NCI-H1417 treated with DMSO at 0.1 percent for 48 hours (cell line): ENCODE data around the gene RTBDN.

Source experiments
- DNase-seq: peaks from one replicate; lab custom pipeline; 2025; lab: John Stamatoyannopoulos, UW

RTBDN gene

DNA sequence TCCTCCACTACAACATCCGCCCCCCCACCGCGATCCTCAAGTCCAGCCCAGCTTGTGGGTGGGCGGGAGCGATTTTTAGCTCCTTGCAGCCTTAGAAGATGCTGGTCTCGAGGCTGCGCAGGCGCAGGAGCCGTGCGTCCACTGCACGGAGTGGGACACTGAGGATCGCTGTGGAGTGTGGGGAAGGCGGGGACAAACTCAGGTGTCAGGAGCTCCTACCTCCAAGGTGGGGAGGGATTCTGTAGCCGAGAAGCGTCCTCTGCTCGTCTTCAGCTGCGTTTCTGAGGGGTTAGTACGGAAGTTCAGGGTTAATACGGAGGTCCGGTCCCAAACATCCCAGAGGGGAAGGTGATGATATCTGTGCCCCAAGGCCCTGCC is at the start of gene RTBDN:
TSS of gene RTBDN (minus strand) at position 14 of the 378 bp plus-strand sequence. CDS start 4,600 bp downstream, outside the sequence.
- DNase-seq, result no peak

DNA sequence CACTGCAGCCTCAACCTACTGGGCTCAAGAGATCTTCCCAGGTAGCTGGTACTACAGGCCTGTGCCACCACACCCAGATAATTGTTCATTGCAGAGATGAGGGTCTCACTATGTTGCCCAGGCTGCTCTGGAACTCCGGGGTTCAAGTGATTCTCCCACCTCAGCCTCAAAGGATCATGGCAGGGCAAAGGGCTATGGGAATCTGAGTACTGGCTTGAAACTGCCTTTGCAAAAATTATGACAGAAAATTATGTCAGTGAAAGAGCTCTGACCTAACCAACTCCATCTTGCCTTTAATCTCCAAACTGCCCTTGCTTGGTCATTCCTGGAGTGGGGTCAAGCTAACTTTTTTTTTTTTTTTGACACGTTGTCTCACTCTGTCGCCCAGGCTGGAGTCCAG is 48.2 kb upstream of the RTBDN start:
- DNase-seq, result no peak

DNA sequence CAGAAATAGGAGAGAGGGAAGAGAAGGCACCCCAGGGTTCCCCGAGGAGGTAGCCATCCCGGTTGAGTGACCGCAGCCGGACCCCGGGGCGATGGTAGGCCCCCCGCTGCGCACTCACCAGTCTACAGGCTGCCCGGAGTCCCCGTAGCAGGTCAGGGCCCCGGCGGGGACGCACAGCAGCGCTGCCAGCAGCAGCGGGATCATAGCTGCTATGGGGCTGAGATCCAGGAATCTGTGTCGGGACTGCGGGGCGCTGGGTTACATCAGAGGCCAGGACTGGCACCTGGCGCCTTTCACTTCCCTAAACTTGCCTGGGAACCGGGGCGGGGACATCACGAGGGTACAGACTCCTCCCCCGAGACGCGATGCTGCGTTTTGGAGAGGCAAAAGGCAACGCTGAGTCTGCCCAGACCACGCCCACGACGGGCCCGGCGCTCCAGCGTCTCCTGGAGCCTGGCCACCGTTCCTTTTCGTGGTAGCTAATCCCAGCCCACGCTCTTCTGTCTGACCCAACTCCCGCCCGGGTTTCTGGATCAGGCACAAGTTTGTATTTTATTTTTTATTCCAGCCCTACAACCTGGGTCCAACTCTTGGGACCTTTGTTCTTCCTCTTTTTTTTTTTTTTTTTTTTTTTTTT is 46.9 kb upstream of the RTBDN start, which contains the start of gene DNASE2:
TSS of gene DNASE2 (minus strand) at position 278 of the 637 bp plus-strand sequence. CDS start at position 204, 74 bp downstream.
- DNase-seq, result peak; percentile 83

DNA sequence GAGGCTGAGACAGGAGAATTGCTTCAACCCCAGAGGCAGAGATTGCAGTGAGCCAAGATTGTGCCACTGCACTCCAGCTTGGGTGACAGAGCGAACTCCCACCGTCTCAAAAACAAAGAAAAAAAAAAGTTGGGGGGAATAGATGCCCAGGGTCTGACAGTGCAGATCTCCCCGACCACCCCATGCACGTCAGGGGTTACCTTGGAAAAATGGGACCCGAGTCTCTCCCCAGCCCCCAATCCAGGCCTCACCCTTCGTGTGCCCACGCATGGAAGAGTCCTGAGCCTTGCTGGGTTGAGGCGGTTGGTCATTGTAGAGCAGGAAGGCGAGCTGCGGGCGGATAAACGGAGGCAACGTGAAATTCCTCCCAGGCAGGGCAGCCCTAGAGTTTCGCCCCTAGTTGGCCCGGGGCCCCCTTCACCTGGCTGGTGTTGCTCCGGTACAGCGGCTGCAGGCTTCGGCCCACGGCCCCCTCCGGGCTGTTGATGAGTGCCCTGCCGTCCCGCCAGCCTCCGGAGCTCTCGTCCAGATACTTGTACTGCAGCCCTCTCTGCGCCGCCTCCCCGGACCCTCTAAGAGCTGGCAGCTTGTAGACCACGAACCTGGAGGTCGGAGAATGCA is 46.3 kb upstream of the RTBDN start:
- DNase-seq, result no peak

DNA sequence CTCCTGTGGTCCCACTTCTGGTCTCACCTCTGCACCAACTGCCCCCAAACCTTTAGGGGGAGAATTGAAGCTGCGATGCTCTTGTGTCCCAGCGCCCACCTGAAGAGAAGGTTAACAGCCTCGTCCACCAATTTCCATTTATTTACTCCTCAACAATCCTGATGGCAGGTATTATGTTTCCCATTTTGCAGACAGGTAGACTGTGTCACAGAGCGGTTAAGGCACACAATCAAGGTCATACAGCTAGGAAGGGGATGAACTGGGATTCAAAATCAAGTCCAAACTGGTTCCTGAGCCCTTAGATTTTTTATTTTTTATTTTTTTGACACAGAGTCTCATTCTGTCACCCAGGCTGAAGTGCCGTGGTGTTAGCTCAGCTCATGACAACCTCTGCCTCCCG is 40.7 kb upstream of the RTBDN start:
- no peak for DNase-seq

DNA sequence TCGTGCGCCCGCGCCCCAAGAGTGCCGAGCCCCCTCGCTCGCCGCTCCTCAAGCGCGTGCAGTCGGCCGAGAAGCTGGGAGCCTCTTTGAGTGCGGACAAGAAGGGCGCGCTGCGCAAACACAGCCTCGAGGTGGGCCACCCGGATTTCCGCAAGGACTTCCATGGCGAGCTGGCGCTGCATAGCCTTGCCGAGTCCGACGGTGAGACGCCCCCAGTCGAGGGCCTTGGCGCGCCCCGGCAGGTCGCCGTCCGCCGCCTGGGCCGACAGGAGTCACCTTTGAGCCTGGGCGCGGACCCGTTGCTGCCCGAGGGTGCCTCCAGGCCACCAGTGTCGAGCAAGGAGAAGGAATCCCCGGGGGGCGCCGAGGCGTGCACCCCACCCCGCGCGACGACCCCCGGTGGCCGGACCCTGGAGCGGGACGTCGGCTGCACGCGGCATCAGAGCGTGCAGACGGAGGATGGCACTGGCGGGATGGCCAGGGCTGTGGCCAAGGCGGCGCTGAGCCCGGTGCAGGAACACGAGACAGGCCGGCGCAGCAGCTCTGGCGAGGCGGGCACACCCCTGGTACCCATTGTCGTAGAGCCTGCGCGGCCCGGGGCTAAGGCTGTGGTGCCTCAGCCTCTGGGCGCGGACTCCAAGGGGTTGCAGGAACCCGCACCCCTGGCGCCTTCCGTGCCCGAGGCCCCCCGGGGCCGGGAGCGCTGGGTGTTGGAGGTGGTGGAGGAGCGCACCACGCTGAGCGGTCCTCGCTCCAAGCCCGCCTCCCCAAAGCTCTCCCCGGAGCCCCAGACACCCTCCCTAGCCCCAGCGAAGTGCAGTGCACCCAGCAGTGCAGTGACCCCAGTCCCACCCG is 39.7 kb upstream of the RTBDN start:
- DNase-seq, result no peak

DNA sequence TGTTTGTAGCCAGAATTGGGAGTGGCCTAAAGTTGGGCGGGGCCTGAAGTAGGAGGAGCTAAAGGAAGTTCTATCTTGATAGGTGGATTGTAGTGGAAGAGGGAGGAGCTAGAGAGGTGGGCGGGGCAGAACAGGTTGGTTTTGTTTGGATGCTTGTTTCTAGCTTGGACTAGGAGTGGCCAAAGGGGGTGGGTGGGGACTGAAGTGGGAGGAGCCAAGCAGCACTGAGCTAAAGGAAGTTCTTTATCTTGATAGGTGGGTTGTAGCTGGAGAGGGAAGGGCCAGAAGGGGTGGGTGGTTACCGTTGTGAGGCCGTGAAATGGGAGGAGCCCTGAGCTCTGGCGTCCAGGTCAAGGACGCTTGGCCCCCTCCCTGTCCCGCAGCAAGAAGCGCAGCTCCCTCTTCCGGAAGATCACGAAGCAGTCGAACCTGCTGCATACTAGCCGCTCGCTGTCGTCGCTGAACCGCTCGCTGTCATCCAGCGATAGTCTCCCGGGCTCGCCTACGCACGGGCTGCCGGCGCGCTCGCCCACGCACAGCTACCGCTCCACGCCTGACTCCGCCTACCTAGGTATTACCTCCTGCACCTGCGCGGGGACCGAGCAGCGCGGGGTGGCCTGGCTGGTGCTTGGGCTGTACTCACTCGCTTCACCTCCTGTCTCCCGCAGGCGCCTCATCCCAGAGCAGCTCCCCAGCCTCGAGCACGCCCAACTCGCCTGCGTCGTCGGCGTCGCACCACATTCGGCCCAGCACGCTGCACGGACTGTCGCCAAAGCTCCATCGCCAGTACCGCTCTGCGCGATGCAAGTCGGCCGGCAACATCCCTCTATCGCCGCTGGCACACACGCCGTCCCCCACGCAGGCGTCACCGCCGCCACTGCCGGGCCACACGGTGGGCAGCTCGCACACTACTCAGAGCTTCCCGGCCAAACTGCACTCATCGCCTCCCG is 38.8 kb upstream of the RTBDN start:
- no peak for DNase-seq

DNA sequence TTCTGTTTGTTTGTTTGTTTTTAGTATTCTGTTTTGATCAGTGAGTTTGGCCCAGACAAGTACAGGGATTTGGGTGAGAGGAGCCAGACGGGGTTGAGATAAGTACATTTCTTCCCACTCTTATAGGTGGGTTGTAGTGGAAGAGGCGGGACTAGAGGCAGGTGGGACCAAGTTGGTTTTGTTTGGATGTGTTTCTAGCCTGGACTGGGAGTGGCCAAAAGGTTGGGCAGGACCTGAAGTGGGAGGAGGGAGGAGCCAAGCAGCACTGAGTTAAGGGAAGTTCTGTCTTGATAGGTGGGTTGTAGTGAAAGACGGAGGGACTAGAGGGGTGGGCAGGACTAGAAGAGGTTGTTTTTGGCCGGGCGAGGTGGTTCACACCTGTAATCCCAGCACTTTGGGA is 37.9 kb upstream of the RTBDN start:
- DNase-seq, result no peak

DNA sequence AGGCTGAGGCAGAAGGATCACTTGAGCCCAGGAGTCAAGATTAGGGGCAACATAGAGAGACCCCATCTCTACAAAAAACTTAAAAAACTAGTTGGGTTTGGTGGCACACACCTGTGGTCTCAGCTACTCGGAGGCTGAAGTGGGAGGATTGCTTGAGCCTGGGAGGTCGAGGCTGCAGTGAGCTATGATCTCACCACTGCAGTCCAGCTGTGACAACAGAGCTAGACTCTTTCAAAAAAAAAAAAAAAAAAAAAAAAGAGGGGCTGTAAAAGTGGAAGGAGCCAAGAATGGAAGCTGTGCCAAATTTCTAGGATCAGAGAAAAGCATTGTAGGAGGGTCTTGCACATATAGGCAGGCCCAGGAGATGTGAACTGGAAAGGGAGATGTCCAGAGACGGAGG is 37.3 kb upstream of the RTBDN start:
- no peak for DNase-seq

DNA sequence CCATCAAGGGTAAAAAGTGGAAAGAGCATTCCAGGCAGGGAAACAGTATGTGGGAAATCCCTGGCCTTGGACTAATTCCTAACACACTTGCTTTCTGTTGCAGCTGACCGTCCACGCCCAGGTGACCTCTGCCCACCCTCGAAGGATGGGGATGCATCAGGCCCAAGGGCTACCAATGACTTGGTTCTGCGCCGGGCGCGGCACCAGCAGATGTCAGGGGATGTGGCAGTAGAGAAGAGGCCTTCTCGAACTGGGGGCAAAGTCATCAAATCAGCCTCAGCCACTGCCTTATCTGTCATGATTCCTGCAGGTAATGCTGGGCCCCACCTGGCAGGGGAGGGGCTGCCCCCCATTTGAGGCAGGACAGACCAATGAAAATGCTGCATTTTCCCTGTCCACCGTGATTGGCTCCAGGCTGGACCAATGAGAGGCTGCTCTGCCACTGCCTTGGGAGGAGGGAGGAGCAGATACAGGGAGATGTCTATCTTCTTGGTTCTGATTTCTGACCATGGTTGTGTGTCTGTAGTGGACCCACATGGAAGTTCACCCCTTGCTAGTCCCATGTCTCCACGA is 34.2 kb upstream of the RTBDN start:
- no peak for DNase-seq

DNA sequence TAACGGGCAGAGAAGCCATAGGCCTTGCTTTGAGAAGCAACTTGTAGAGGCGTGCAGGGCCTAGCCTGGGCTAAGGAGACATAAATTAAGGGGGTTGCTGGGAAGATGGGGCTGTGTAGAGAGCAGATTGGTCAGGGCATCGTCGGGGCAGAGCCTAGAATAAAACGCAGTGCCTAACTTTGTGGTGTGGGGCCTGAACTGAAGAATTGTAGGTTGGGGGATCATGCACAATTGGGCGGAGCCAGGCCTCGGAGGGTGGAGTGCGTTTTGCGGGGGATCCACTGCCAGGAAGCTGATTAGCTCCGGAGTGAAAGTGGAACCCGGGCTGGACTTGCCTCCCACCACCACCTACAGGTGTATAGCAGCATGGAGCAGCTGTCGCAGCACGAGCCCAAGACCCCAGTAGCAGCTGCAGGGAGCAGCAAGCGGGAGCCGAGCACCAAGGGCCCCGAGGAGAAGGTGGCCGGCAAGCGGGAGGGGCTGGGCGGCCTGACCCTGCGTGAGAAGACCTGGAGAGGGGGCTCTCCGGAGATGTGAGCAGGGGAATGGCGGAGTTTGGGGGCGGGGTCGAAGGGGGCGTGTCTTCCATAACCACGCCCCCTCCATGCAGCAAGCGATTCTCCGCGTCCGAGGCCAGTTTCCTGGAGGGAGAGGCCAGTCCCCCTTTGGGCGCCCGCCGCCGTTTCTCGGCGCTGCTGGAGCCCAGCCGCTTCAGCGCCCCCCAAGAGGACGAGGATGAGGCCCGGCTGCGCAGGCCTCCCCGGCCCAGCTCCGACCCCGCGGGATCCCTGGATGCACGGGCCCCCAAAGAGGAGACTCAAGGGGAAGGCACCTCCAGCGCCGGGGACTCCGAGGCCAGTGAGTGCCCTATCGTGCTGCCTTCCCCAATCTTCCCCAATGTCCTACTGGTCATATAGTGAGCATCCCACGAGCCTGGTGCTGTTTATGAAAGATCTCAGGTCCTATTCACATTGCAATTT is 33.0 kb upstream of the RTBDN start:
- no peak for DNase-seq

DNA sequence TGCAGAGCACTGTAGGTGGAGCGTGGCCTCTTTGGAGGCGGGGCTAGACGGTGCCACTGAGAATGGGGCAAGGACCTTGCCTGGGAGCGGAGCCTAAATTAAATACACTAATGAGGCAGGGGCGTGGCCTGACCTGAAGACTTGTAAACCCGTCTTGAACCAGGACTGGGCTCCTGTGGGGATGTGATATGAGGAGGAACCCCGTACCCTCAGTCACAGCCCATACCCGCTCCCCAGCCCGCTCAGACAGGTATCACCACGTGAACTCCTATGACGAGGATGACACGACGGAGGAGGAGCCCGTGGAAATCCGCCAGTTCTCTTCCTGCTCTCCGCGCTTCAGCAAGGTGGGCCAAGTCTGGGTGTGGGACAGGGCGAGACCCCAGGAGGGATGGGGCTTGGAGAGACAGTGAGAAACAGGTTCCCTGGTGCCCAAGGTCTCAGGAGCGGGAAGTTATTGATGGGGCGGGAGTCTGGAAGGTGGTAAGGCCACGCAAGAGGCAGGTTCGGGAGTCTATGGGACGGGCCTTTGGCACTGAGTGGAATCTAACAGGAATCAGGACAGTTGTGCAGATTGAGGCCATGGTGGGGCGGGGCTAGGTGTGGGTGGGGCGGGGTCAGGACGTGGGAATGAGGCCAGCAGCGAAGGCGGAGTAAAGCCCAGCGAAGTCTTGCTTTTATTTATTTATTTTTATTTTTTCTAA is 32.2 kb upstream of the RTBDN start:
- DNase-seq, result no peak

DNA sequence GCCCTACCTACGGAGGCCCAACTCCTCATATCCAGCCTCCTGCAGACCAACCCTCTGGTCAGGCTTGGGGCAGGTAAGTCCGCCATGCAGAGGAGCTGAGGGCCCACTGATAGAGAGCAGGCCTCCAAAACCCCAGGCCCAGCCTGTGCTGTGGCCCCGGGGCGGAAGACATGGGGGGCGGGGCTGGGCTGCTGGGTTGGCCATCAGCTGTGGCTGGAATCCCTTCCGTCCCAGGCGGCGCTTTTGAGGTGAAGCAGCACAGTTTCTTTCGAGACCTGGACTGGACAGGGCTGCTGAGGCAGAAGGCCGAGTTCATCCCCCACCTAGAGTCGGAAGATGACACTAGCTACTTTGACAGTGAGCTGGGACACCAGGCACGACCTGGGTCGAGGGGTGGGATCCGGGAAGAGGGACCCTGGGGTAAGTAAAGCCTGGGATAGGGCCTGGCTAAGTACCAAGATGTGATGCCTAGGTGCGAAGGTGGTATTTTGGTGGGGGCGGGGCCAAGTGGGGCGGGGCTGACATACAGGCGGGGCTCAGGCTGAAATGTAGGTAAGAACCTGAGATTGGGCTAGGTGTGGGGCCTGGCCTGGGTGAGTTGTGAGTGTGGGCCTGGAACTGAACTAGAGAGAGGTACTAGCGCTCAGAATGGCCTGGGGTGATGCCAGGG is 31.5 kb upstream of the RTBDN start:
- DNase-seq, result no peak

DNA sequence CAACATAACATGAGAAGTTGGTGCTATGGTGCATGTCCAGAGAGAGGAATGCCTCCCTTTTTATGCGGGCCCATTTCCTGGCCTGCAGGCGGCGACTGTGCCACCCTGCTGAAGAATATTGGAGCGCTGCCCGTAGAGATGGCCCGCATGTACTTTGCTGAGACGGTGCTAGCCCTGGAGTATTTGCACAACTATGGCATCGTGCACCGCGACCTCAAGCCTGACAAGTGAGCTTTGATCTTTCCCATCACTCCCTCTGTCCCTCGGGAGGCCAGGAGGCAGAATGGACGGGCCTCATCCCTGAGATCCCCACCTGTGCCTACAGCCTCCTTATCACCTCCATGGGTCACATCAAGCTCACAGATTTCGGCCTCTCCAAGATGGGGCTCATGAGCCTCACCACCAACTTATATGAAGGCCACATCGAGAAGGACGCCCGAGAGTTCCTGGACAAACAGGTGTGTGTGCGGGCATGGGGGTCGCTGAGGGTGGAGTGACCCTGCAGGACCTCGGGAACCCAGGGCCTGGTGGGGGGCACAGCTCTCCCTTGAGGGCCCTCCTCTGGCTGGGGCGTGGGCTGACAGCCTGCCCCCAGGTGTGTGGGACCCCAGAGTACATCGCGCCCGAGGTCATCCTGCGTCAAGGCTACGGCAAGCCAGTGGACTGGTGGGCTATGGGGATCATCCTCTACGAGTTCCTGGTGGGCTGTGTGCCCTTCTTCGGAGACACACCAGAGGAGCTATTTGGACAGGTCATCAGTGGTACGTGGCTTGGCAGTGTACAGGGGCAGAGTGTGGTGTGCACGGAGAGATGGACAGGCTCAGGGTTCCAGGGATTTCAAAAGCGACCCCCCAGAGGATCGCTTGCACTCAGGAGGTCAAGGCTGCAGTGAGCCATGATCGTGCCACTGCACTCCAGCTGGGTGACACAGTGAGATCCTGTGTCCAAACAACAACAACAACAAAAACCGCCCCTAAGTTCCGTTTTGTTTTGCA is 30.6 kb upstream of the RTBDN start:
- DNase-seq, result no peak

DNA sequence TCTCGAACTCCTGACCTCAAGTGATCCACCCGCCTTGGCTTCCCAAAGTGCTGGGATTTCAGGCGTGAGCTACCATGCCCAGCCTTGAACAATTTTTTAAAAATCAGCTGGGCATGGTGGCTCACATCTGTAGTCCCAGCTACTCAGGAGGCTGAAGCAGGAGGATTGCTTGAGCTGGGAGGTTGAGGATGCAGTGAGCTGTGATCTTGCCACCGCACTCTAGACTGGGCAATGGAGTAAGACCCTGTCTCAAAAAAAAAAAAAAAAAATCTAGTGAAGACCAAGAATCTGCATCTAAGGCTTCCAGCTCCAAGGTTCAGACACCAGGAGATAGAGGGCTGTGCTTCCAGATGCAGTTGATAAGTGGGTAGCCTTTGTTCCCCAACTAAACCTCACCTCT is 29.8 kb upstream of the RTBDN start:
- no peak for DNase-seq

DNA sequence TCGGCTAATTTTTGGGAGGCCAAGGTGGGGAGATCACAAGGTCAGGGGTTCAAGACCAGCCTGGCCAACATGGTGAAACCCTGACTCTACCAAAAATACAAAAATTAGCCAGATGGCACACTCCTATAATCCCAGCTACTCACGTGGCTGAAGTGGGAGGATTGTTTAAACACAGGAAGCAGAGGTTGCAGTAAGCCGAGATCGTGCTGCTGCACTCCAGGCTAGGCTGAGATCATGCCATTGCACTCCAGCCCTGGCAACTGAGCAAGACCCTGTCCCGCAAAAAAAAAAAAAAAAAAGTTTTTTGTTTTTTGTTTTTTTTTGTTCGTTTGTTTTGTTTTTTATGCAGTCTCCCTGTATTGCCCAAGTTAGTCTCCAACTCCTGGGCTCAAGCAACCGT is 25.2 kb upstream of the RTBDN start:
- DNase-seq, result no peak

DNA sequence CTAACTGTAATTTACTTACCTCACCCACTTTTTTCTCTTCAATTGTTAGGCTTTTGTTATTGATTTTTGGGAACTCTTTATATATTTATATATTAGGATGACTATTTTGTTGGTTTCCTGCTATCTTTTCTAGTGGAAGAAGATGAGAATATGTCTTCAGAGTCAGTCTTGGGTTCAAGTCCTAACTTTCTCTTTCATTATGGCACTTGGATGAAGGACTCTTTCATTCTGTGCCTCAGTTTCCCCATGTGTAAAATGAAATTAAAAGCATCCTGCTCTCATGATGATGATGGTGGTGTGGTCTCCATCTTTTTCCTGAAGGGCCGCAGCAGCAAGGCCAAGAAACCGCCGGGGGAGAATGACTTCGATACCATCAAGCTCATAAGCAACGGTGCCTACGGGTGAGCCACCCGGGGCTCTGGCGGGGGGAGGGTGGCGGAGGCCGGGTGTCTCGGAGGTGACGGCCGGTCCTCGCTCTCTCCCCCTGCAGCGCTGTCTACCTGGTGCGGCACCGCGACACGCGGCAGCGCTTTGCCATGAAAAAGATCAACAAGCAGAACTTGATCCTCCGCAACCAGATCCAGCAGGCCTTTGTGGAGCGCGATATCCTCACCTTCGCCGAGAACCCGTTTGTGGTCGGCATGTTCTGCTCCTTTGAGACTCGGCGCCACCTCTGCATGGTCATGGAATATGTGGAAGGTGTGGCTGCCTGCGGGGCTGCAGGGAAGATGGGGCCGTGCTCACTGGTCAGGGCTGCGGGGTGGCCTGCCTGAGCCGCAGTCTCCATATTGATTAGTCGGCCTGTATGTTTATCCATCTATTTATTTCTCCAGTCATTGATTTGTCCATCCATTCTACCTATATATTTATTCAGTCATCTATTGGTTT is 23.9 kb upstream of the RTBDN start:
- no peak for DNase-seq
